Neural cell (in vitro differentiated cells): ENCODE results near the gene FBLIM1. TPM values are rescaled to one million over a fixed set of nuclear protein-coding genes. Genes with fewer than 3 reads are reported as not detected.

Source experiments
- H2AFZ ChIP-seq: fragments of 200-600, 300-800 bp; sonication (generic), shearing (Covaris generic); 2 replicates; pipeline ENCODE4 v1.6.0; 2014; ENCODE audit warnings: low read depth, mild to moderate bottlenecking, antibody characterized with exemption, low read length, moderate library complexity
- H3F3A ChIP-seq: fragments of 200-600 bp; shearing (Covaris generic); 2 replicates; pipeline ENCODE4 v1.6.1; 2016; ENCODE audit warnings: mild to moderate bottlenecking, moderate library complexity, mixed read lengths, antibody characterized with exemption, low read length; ENCODE audit not compliant: insufficient read depth, poor library complexity, severe bottlenecking
- H3K27ac ChIP-seq: fragments of 200-600, 300-800 bp; sonication (generic), shearing (Covaris generic); 2 replicates; pipeline ENCODE4 v1.5.1; 2014; ENCODE audit warnings: mild to moderate bottlenecking, low read length, moderate library complexity
- H3K27me3 ChIP-seq: fragments of 300-800, 200-600 bp; sonication (generic), shearing (Covaris generic); 2 replicates; pipeline ENCODE4 v1.6.0; 2014; ENCODE audit warnings: mild to moderate bottlenecking, low read depth, low read length, moderate library complexity; ENCODE audit not compliant: insufficient read depth
- H3K36me3 ChIP-seq: fragments of 300-800, 200-600 bp; sonication (generic), shearing (Covaris generic); 2 replicates; pipeline ENCODE4 v1.5.1; 2014; ENCODE audit warnings: mild to moderate bottlenecking, antibody characterized with exemption, low read length, moderate library complexity; ENCODE audit not compliant: insufficient read depth
- H3K4me2 ChIP-seq: fragments of 300-800, 200-600 bp; sonication (generic), shearing (Covaris generic); 2 replicates; pipeline ENCODE4 v1.6.0; 2014; ENCODE audit warnings: mild to moderate bottlenecking, low read length
- H3K4me3 ChIP-seq: fragments of 300-800, 200-600 bp; sonication (generic), shearing (Covaris generic); 2 replicates; pipeline ENCODE4 v1.5.1; 2014; ENCODE audit warnings: mild to moderate bottlenecking, low read length, moderate library complexity
- H3K79me2 ChIP-seq: fragments of 200-600 bp; shearing (Covaris generic); replicated peaks from 2 replicates; pipeline ENCODE4 v1.6.0; 2014; ENCODE audit warnings: mild to moderate bottlenecking, low read length, moderate library complexity; ENCODE audit not compliant: insufficient read depth
- H3K9ac ChIP-seq: fragments of 300-800, 200-600 bp; sonication (generic), shearing (Covaris generic); 2 replicates; pipeline ENCODE4 v1.6.1; 2016; ENCODE audit warnings: mild to moderate bottlenecking, low read length, mixed read lengths
- H3K9me2 ChIP-seq: fragments of 200-600 bp; shearing (Covaris generic); 2 replicates; pipeline ENCODE4 v1.6.1; 2016; ENCODE audit warnings: mild to moderate bottlenecking, low read length, mixed read lengths; ENCODE audit not compliant: insufficient read depth
- H3K9me3 ChIP-seq: fragments of 200-600, 300-800 bp; sonication (generic), shearing (Covaris generic); 2 replicates; pipeline ENCODE4 v1.6.1; 2016; ENCODE audit warnings: mild to moderate bottlenecking, mixed run types, low read length, moderate library complexity, mixed read lengths
- H4K20me1 ChIP-seq: fragments of 200-600 bp; shearing (Covaris generic); 2 replicates; pipeline ENCODE4 v1.6.1; 2016; ENCODE audit warnings: mild to moderate bottlenecking, mixed run types; ENCODE audit not compliant: insufficient read depth
- CTCF ChIP-seq: fragments of 450-650 bp; IDR thresholded peaks from 2 replicates; pipeline ENCODE4 v1.5.1; 2014; ENCODE audit warnings: antibody characterized with exemption, mild to moderate bottlenecking, moderate library complexity; ENCODE audit not compliant: poor library complexity, severe bottlenecking
- EP300 ChIP-seq: fragments of 450-650 bp; conservative IDR thresholded peaks from 2 replicates; pipeline ENCODE4 v1.6.1; 2014; ENCODE audit warnings: antibody characterized with exemption, mild to moderate bottlenecking, moderate library complexity; ENCODE audit not compliant: poor library complexity, severe bottlenecking
- EZH2 ChIP-seq: fragments of 200-600, 300-800 bp; shearing (Covaris generic), sonication (generic); IDR thresholded peaks from 2 replicates; pipeline ENCODE4 v1.6.1; 2014; ENCODE audit warnings: antibody characterized with exemption, low read length, borderline replicate concordance, mild to moderate bottlenecking; ENCODE audit not compliant: insufficient read depth, poor library complexity, severe bottlenecking
- MXI1 ChIP-seq: fragments of 450-650 bp; conservative IDR thresholded peaks from 2 replicates; pipeline ENCODE4 v1.6.1; 2014; ENCODE audit warnings: antibody characterized with exemption, mild to moderate bottlenecking; ENCODE audit not compliant: poor library complexity, severe bottlenecking
- POLR2AphosphoS5 ChIP-seq: IDR thresholded peaks from 2 replicates; pipeline ENCODE4 v1.6.1; 2012
- RAD21 ChIP-seq: fragments of 450-650 bp; conservative IDR thresholded peaks from 2 replicates; pipeline ENCODE4 v1.6.1; 2014; ENCODE audit warnings: antibody characterized with exemption, mild to moderate bottlenecking, moderate library complexity
- REST ChIP-seq: IDR thresholded peaks from 2 replicates; pipeline ENCODE4 v1.6.1; 2012; ENCODE audit warnings: borderline replicate concordance
- SMC3 ChIP-seq: fragments of 450-650 bp; conservative IDR thresholded peaks from 2 replicates; pipeline ENCODE4 v1.6.1; 2014; ENCODE audit warnings: antibody characterized with exemption, mild to moderate bottlenecking, moderate library complexity; ENCODE audit not compliant: poor library complexity
- TAF1 ChIP-seq: IDR thresholded peaks from 2 replicates; pipeline ENCODE4 v1.6.1; 2012; ENCODE audit warnings: low read depth
- polyA plus RNA-seq: library from polyadenylated mRNA; depleted of rRNA; stranded (reverse); fragments of >200 nt; gene quantifications from 2 replicates; pipeline ENCODE4 v1.2.3, GENCODE V29; 2014

Gene FBLIM1
- polyA plus RNA-seq, 1 donor from 2014 or later = 24.9 TPM

- H3K79me2 ChIP-seq = peaks cover 21% of the 10 kb centered on the region
- H3K27me3 ChIP-seq = no peaks in the 10 kb centered on the region
- no peaks in the 10 kb centered on the region for H3K9me2 ChIP-seq
- no peak overlapping the region for H2AFZ ChIP-seq
- no peaks in the 10 kb centered on the region for H3F3A ChIP-seq
- H3K4me3 ChIP-seq = no peak overlapping the region
- TF ChIP-seq EZH2 = no peak
- TF ChIP-seq REST = no peak
- TF ChIP-seq POLR2AphosphoS5 = no peak
- H3K4me2 ChIP-seq = no peak overlapping the region
- H3K9me3 ChIP-seq = no peaks in the 10 kb centered on the region
- no peak overlapping the region for H3K9ac ChIP-seq
- no peaks in the 10 kb centered on the region for H3K36me3 ChIP-seq
- H4K20me1 ChIP-seq = no peaks in the 10 kb centered on the region
- H3K27ac ChIP-seq = no peak overlapping the region
Observed at GRCh38 chr1:15830258-15830657, 71.7 kb downstream of the FBLIM1 start.

DNA sequence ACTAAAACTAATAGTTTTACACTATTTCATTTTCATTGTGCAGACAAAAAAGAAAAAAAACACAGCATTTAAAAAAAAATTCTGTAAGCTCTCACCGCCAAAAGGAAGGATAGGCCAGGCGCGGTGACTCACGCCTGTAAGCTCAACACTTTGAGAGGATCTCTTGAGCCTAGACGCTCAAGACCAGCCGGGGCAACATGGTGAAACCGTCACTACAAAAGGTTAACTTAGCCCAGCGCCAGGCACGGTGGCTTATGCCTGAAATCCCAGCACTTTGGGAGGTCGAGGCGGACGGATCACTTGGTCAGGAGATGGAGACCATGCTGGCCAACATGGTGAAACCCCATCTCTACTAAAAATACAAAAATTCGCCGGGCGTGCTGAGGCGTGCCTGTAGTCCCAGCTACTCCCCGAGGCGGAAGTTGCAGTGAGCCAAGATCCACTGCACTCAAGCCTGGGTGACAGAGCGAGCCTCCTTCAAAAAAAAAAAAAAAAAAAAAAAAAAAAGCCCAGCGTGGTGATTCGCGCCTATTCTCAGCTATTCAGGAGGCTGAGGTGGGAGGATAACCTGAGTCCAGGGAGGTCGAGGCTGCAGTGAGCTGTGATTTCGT, 74.6 kb downstream of the FBLIM1 start:
- Histone ChIP-seq H3K27ac (peak overlapping the region; percentile 100), H4K20me1 (no peaks in the 10 kb centered on the region), H3K9me3 (no peaks in the 10 kb centered on the region), H3K79me2 (peaks cover 21% of the 10 kb centered on the region), H3K4me2 (peak overlapping the region; percentile 95), H3K27me3 (no peaks in the 10 kb centered on the region), H3K4me3 (peak overlapping the region; percentile 80), H2AFZ (no peak overlapping the region), H3K9me2 (no peaks in the 10 kb centered on the region), H3K9ac (peak overlapping the region; percentile 100), H3K36me3 (no peaks in the 10 kb centered on the region), H3F3A (no peaks in the 10 kb centered on the region)
- TF ChIP-seq REST (no peak), TAF1 (no peak), RAD21 (no peak), EP300 (no peak), EZH2 (no peak), POLR2AphosphoS5 (no peak), MXI1 (no peak), CTCF (no peak), SMC3 (no peak)
